Measurements from ENCODE around the gene CUL2. TPM values are rescaled to one million over a fixed set of nuclear protein-coding genes. Genes with fewer than 3 reads are reported as not detected.
A peak's percentile ranks its signal among the peaks of the same experiment; 100 is the strongest.

The CUL2 gene
- total RNA-seq, 1 experiment from 2014 or later = 36.1 TPM

DNA sequence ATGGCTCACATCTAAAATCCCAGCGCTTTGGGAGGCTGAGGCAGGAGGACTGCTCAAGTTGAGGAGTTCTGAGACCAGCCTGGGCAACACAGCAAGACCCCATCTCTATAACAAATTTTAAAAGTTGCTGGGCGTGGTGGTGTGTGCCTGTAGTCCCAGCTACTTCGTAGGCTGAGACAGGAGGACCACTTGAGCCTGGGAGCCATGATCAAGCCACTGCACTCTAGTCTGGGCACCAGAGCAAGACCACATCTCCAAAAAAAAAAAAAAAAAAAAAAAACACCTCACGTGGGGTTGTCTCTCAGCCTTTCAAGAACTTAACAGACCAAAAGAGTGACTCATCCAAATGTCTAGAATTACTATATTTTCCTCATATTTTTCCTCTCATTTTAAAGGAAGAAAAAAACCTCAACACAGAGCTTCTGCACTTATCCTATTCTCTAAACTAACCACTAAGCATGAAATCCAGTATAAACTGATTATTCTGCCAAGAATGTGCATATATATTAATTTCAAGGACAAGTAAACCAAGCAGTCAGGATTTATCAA, 46.3 kb downstream of the CUL2 start:
- ChIA-PET RAD21 (ENCODE audit: low non-redundant PET in 1 of 2, low total read pairs in 2 of 2, uncharacterized antibody in 2 of 2, unreplicated experiment in 2 of 2) (no interaction called here), POLR2A (no interaction called here), CTCF (no interaction called here)
- Histone ChIP-seq H3K27ac (ENCODE audit: low read depth, low read length) (0 out of 2 replicates have a peak overlapping the region, but pooled peaks have one; percentile 81), H3K4me2 (ENCODE audit: low read length) (peak overlapping the region; percentile 70; the same call in 1 of the 2 replicates), H3K9me2 (ENCODE audit: insufficient read depth) (no peaks in the 10 kb centered on the region), H3K4me1 (ENCODE audit: control insufficient read depth in 1 of 2, insufficient read depth in 2 of 2, low read length in 2 of 2) (peaks cover 46 to 53% of the 10 kb centered on the region in 2 experiments), H2AFZ (ENCODE audit: low read depth, low read length, poor library complexity, severe bottlenecking) (no peak overlapping the region), H3K27me3 (ENCODE audit: insufficient read depth, low read length) (no peaks in the 10 kb centered on the region), H3K9ac (ENCODE audit: low read length) (no peak overlapping the region), H3K79me2 (ENCODE audit: insufficient read depth, low read length) (no peaks in the 10 kb centered on the region), H3K9me3 (ENCODE audit: control insufficient read depth in 1 of 2, insufficient read depth in 1 of 2, low read depth in 1 of 2, low read length in 2 of 2) (no peaks in the 10 kb centered on the region), H3K36me3 (ENCODE audit: control insufficient read depth in 1 of 2, insufficient read depth in 2 of 2, low read length in 2 of 2) (no peaks in the 10 kb centered on the region), H3K4me3 (replicated peaks in 1 of 2; ENCODE audit: low read depth in 1 of 2, low read length in 2 of 2) (no peak overlapping the region), H4K20me1 (ENCODE audit: insufficient read depth) (no peaks in the 10 kb centered on the region)
- no TSS peak for BruUV-seq (replicated peaks)
- TF ChIP-seq EZH2phosphoT487 (IDR thresholded peaks at IDR 0.05; ENCODE audit: borderline replicate concordance) (no peak), YY1 (IDR thresholded peaks at IDR 0.05; ENCODE audit: extremely low read depth, insufficient replicate concordance, low read depth, low read length) (no peak), ZFX (IDR thresholded peaks at IDR 0.05) (no peak), SRF (IDR thresholded peaks at IDR 0.05; ENCODE audit: low read depth) (no peak), CBX3 (IDR thresholded peaks at IDR 0.05; ENCODE audit: low read depth) (no peak), RAD21 (IDR thresholded peaks at IDR 0.05; ENCODE audit: low read depth) (no peak), CEBPB (IDR thresholded peaks at IDR 0.05; ENCODE audit: low read depth) (no peak), ELF1 (IDR thresholded peaks at IDR 0.05; ENCODE audit: borderline replicate concordance, low read depth) (no peak), FOSL1 (IDR thresholded peaks at IDR 0.05; ENCODE audit: low read depth) (no peak), SIN3A (IDR thresholded peaks at IDR 0.05; ENCODE audit: low read depth) (no peak), POLR2A (IDR thresholded peaks at IDR 0.05; ENCODE audit: borderline replicate concordance, extremely low read depth, insufficient read depth, insufficient read length) (no peak), SP1 (IDR thresholded peaks at IDR 0.05; ENCODE audit: low read depth) (no peak)
- TF ChIP-seq, protein P1, sequence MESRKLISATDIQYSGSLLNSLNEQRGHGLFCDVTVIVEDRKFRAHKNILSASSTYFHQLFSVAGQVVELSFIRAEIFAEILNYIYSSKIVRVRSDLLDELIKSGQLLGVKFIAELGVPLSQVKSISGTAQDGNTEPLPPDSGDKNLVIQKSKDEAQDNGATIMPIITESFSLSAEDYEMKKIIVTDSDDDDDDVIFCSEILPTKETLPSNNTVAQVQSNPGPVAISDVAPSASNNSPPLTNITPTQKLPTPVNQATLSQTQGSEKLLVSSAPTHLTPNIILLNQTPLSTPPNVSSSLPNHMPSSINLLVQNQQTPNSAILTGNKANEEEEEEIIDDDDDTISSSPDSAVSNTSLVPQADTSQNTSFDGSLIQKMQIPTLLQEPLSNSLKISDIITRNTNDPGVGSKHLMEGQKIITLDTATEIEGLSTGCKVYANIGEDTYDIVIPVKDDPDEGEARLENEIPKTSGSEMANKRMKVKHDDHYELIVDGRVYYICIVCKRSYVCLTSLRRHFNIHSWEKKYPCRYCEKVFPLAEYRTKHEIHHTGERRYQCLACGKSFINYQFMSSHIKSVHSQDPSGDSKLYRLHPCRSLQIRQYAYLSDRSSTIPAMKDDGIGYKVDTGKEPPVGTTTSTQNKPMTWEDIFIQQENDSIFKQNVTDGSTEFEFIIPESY (IDR thresholded peaks at IDR 0.05; ENCODE audit: extremely low read depth, insufficient replicate concordance, low read length) = no peak
- TF ChIP-seq, protein P2, sequence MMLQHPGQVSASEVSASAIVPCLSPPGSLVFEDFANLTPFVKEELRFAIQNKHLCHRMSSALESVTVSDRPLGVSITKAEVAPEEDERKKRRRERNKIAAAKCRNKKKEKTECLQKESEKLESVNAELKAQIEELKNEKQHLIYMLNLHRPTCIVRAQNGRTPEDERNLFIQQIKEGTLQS (IDR thresholded peaks at IDR 0.05) = no peak
- TF ChIP-seq, protein P3, sequence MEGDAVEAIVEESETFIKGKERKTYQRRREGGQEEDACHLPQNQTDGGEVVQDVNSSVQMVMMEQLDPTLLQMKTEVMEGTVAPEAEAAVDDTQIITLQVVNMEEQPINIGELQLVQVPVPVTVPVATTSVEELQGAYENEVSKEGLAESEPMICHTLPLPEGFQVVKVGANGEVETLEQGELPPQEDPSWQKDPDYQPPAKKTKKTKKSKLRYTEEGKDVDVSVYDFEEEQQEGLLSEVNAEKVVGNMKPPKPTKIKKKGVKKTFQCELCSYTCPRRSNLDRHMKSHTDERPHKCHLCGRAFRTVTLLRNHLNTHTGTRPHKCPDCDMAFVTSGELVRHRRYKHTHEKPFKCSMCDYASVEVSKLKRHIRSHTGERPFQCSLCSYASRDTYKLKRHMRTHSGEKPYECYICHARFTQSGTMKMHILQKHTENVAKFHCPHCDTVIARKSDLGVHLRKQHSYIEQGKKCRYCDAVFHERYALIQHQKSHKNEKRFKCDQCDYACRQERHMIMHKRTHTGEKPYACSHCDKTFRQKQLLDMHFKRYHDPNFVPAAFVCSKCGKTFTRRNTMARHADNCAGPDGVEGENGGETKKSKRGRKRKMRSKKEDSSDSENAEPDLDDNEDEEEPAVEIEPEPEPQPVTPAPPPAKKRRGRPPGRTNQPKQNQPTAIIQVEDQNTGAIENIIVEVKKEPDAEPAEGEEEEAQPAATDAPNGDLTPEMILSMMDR (IDR thresholded peaks at IDR 0.05 in 2 of 3, conservative IDR thresholded peaks at IDR 0.05 in 1 of 3; ENCODE audit: borderline replicate concordance in 1 of 3, insufficient read depth in 1 of 3, low read depth in 2 of 3, low read length in 2 of 3) = no peak
- intact Hi-C loops (cut with micrococcal nuclease) = no loop called here
- DNase-seq (ENCODE audit: low read depth, low spot score) (no peak), ATAC-seq (no peak)

Measured in HCT116 (cell line).